ENCODE data around the gene RFWD3. TPM values are rescaled to one million over a fixed set of nuclear protein-coding genes. Genes with fewer than 3 reads are reported as not detected.

Gene RFWD3
- total and polyA plus RNA-seq, 2 of the 13 experiments (the other 11 are each of a cell fraction or from before 2014, with no cell fraction given) = 23.4 to 62.6 TPM

GRCh38 chr16:74700438-74701225, 34.0 kb upstream of the RFWD3 start, which contains the start of gene MLKL (continued):
- TF ChIP-seq ZSCAN21 (CRISPR knock-in tag; IDR thresholded peaks at IDR 0.05; ENCODE audit: borderline replicate concordance) (peak; percentile 88), ZSCAN5A (CRISPR knock-in tag; IDR thresholded peaks at IDR 0.05; ENCODE audit: borderline replicate concordance) (no peak), ZNF781 (CRISPR knock-in tag; IDR thresholded peaks at IDR 0.05; ENCODE audit: borderline replicate concordance, not compliant biosample characterization) (peak; percentile 80), ZNF121 (CRISPR knock-in tag; IDR thresholded peaks at IDR 0.05) (no peak; the same call in 1 of the 2 replicates), ZNF567 (CRISPR knock-in tag; IDR thresholded peaks at IDR 0.05; ENCODE audit: borderline replicate concordance) (peak; percentile 89; the same call in 1 of the 2 replicates), CHD2 (IDR thresholded peaks at IDR 0.05; ENCODE audit: low read depth, low read length) (no peak), ZNF260 (CRISPR knock-in tag; IDR thresholded peaks at IDR 0.05; ENCODE audit: borderline replicate concordance, low read depth) (peak; percentile 78; the same call in 1 of the 2 replicates), ZBTB21 (CRISPR knock-in tag; IDR thresholded peaks at IDR 0.05) (no peak), TOPORS (CRISPR knock-in tag; IDR thresholded peaks at IDR 0.05) (peak; percentile 53; the same call in 1 of the 2 replicates), ZNF367 (CRISPR knock-in tag; IDR thresholded peaks at IDR 0.05; ENCODE audit: borderline replicate concordance) (no peak), TBL1XR1 (IDR thresholded peaks at IDR 0.05; ENCODE audit: borderline replicate concordance, low read length, partially characterized antibody) (no peak), ZNF564 (CRISPR knock-in tag; IDR thresholded peaks at IDR 0.05) (peak; percentile 62), ZMAT3 (CRISPR knock-in tag; conservative IDR thresholded peaks at IDR 0.05) (peak; percentile 92), RBM39 (IDR thresholded peaks at IDR 0.05; ENCODE audit: low read depth, low read length, poor library complexity, severe bottlenecking) (peak; percentile 13), ZBTB42 (CRISPR knock-in tag; IDR thresholded peaks at IDR 0.05) (no peak)
- TF ChIP-seq, protein P1, sequence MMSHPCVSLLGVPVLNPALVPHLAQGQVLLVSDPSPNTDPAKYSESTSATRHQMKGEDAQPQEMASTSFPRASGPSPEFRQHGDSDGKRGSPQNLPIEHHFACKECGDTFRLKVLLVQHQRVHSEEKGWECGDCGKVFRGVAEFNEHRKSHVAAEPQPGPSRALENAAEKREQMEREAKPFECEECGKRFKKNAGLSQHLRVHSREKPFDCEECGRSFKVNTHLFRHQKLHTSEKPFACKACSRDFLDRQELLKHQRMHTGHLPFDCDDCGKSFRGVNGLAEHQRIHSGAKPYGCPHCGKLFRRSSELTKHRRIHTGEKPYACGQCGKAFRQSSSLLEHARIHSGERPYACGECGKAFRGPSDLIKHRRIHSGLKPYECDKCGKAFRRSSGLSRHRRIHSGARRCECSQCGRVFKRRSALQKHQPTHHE (CRISPR knock-in tag; IDR thresholded peaks at IDR 0.05; ENCODE audit: borderline replicate concordance) = peak; percentile 33; the same call in 1 of the 2 replicates
- TF ChIP-seq, protein P2, sequence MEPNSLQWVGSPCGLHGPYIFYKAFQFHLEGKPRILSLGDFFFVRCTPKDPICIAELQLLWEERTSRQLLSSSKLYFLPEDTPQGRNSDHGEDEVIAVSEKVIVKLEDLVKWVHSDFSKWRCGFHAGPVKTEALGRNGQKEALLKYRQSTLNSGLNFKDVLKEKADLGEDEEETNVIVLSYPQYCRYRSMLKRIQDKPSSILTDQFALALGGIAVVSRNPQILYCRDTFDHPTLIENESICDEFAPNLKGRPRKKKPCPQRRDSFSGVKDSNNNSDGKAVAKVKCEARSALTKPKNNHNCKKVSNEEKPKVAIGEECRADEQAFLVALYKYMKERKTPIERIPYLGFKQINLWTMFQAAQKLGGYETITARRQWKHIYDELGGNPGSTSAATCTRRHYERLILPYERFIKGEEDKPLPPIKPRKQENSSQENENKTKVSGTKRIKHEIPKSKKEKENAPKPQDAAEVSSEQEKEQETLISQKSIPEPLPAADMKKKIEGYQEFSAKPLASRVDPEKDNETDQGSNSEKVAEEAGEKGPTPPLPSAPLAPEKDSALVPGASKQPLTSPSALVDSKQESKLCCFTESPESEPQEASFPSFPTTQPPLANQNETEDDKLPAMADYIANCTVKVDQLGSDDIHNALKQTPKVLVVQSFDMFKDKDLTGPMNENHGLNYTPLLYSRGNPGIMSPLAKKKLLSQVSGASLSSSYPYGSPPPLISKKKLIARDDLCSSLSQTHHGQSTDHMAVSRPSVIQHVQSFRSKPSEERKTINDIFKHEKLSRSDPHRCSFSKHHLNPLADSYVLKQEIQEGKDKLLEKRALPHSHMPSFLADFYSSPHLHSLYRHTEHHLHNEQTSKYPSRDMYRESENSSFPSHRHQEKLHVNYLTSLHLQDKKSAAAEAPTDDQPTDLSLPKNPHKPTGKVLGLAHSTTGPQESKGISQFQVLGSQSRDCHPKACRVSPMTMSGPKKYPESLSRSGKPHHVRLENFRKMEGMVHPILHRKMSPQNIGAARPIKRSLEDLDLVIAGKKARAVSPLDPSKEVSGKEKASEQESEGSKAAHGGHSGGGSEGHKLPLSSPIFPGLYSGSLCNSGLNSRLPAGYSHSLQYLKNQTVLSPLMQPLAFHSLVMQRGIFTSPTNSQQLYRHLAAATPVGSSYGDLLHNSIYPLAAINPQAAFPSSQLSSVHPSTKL (CRISPR knock-in tag; IDR thresholded peaks at IDR 0.05) = peak; percentile 65; the same call in 1 of the 2 replicates
- TF ChIP-seq, protein P3, sequence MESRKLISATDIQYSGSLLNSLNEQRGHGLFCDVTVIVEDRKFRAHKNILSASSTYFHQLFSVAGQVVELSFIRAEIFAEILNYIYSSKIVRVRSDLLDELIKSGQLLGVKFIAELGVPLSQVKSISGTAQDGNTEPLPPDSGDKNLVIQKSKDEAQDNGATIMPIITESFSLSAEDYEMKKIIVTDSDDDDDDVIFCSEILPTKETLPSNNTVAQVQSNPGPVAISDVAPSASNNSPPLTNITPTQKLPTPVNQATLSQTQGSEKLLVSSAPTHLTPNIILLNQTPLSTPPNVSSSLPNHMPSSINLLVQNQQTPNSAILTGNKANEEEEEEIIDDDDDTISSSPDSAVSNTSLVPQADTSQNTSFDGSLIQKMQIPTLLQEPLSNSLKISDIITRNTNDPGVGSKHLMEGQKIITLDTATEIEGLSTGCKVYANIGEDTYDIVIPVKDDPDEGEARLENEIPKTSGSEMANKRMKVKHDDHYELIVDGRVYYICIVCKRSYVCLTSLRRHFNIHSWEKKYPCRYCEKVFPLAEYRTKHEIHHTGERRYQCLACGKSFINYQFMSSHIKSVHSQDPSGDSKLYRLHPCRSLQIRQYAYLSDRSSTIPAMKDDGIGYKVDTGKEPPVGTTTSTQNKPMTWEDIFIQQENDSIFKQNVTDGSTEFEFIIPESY (CRISPR knock-in tag; IDR thresholded peaks at IDR 0.05) = 0 out of 2 replicates have a peak, but pooled peaks have one; percentile 8
- TF ChIP-seq, protein P4, sequence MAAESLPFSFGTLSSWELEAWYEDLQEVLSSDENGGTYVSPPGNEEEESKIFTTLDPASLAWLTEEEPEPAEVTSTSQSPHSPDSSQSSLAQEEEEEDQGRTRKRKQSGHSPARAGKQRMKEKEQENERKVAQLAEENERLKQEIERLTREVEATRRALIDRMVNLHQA (CRISPR knock-in tag; IDR thresholded peaks at IDR 0.05) = peak; percentile 78; the same call in 1 of the 2 replicates

Data from HepG2 (cell line).